K562 (cell line): ENCODE measurements around the gene SLC8A1. TPM values are rescaled to one million over a fixed set of nuclear protein-coding genes. Genes with fewer than 3 reads are reported as not detected.

Source experiments
- ATAC-seq: fragments of 200-7000 bp; cut with Tn5 transposase; 3 replicates; pipeline ENCODE4 v1.9.1; 2020; ENCODE audit warnings: moderate library complexity
- BruUV-seq: library from RNA; stranded (reverse); fragments of 400-500 nt; replicated peaks from 2 replicates; lab custom pipeline; 2021; lab: Mats Ljungman, UMichigan
- CTCF ChIA-PET: fragments of 300-600 bp; formaldehyde crosslinking; extraction: SDS; loops from one replicate; lab custom pipeline; 2021; ENCODE audit warnings: low intra/inter-chr PET ratio; lab: Yijun Ruan, JAX
- POLR2A ChIA-PET: fragments of 300-600, 350-650 bp; sonication (Branson Sonifier 250); formaldehyde crosslinking; extraction: SDS; loops from one replicate; lab custom pipeline; 2021; ENCODE audit warnings: antibody characterized with exemption, inconsistent platforms; lab: Yijun Ruan, JAX
- DNase-seq, 4 experiments: peaks; one replicate each; pipeline versions ENCODE4 v3.0.0 to v3.0.0-alpha.2; 2011 to 2018; ENCODE audit warnings: low spot score in 3 of 4, mixed read lengths in 3 of 4; ENCODE audit errors: extremely low read depth in 1 of 4
- FAIRE-seq: peaks from 2 replicates; lab custom pipeline; 2011; peaks lifted over from hg19 to GRCh38; lab: Jason Lieb, UNC
- H2AFZ ChIP-seq: 2 replicates; pipeline ENCODE4 v1.6.0; 2011; ENCODE audit warnings: low read depth, low read length, control low read depth, inconsistent platforms
- H3K27ac ChIP-seq: fragments of 200-600 bp; 3 replicates; pipeline ENCODE4 v1.8.0; 2011; ENCODE audit warnings: low read depth, mild to moderate bottlenecking, control low read depth, inconsistent platforms, low read length, moderate library complexity, mixed read lengths; ENCODE audit errors: extremely low read depth
- H3K27me3 ChIP-seq, 2 experiments: fragments of 300-600 bp in 1 of 2; 2 replicates in 1 of 2; 3 replicates in 1 of 2; pipeline versions ENCODE4 v1.6.0 to v1.8.0; 2011; ENCODE audit warnings: inconsistent platforms in 2 of 2, low read length in 2 of 2, mild to moderate bottlenecking in 1 of 2, mixed read lengths in 1 of 2, moderate library complexity in 1 of 2; ENCODE audit not compliant: control insufficient read depth in 2 of 2, insufficient read depth in 2 of 2
- H3K36me3 ChIP-seq: fragments of 300-600 bp; 3 replicates; pipeline ENCODE4 v1.8.0; 2011; ENCODE audit warnings: mild to moderate bottlenecking, low read length, inconsistent platforms; ENCODE audit not compliant: control insufficient read depth, insufficient read depth
- H3K4me1 ChIP-seq, 2 experiments: fragments of 200-600 bp in 1 of 2; replicated peaks in 1 of 2; 2 replicates in 1 of 2; 3 replicates in 1 of 2; pipeline versions ENCODE4 v1.5.1 to v1.8.0; 2011; ENCODE audit warnings: inconsistent platforms in 2 of 2, low read length in 2 of 2, mild to moderate bottlenecking in 1 of 2, mixed read lengths in 1 of 2, moderate library complexity in 1 of 2; ENCODE audit not compliant: control insufficient read depth in 2 of 2, insufficient read depth in 2 of 2
- H3K4me2 ChIP-seq: 2 replicates; pipeline ENCODE4 v1.6.1; 2011; ENCODE audit warnings: low read length, control low read depth, inconsistent platforms, mixed read lengths; ENCODE audit not compliant: insufficient read depth
- H3K4me3 ChIP-seq: fragments of 200-600 bp; sonication (generic), shearing (Covaris generic); 2 replicates; pipeline ENCODE4 v1.5.1; 2016; ENCODE audit warnings: control low read depth, inconsistent platforms
- H3K79me2 ChIP-seq: fragments of 200-600 bp; 3 replicates; pipeline ENCODE4 v1.8.0; 2011; ENCODE audit warnings: low read length, inconsistent platforms; ENCODE audit not compliant: control insufficient read depth, insufficient read depth
- H3K9ac ChIP-seq, 2 experiments: 2 replicates each; pipeline versions ENCODE4 v1.6.0 to v1.6.1; 2011; ENCODE audit warnings: low read depth in 2 of 2, low read length in 2 of 2, control low read depth in 1 of 2, inconsistent platforms in 1 of 2, mild to moderate bottlenecking in 1 of 2, mixed read lengths in 1 of 2; ENCODE audit not compliant: insufficient read depth in 1 of 2
- H3K9me1 ChIP-seq: one replicate; pipeline ENCODE4 v1.6.0; 2011; ENCODE audit warnings: inconsistent platforms, mild to moderate bottlenecking, low read length, moderate library complexity; ENCODE audit not compliant: control insufficient read depth, insufficient read depth
- H3K9me3 ChIP-seq: replicated peaks from 2 replicates; pipeline ENCODE4 v1.5.1; 2011; ENCODE audit warnings: low read depth, low read length, inconsistent platforms; ENCODE audit not compliant: control insufficient read depth, insufficient read depth
- H4K20me1 ChIP-seq: replicated peaks from 2 replicates; pipeline ENCODE4 v1.6.1; 2011; ENCODE audit warnings: low read length, inconsistent platforms, mixed read lengths; ENCODE audit not compliant: control insufficient read depth, insufficient read depth
- E2F3 ChIP-seq: fragments of 250-450 bp; sonication (Bioruptor Pico); IDR thresholded peaks from 2 replicates; pipeline ENCODE4 v1.4.0; 2020; ENCODE audit warnings: mild to moderate bottlenecking
- MEF2D ChIP-seq: conservative IDR thresholded peaks from 2 replicates; pipeline ENCODE4 v1.6.1; 2016; ENCODE audit warnings: low read depth, missing genetic modification characterization, missing compliant biosample characterization
- NFRKB ChIP-seq: fragments of 450-650 bp; IDR thresholded peaks from 2 replicates; pipeline ENCODE4 v1.6.1; 2016; ENCODE audit warnings: low read depth
- NR2F6 ChIP-seq: fragments of 450-650 bp; formaldehyde crosslinking; IDR thresholded peaks from 2 replicates; pipeline ENCODE4 v1.4.0; 2020; ENCODE audit warnings: mild to moderate bottlenecking
- TRIM25 ChIP-seq: fragments of 450-650 bp; IDR thresholded peaks from 2 replicates; pipeline ENCODE4 v1.7.0; 2016; ENCODE audit warnings: borderline replicate concordance
- WGBS: fragments of 100-300 bp; shearing (Covaris generic); methylation state at CpG from one replicate; pipeline ENCODE4 v1.1.6; 2016; ENCODE audit warnings: low coverage, mixed read lengths; ENCODE audit not compliant: insufficient coverage; ENCODE audit errors: missing lambda C conversion rate; 5-methylcytosine and 5-hydroxymethylcytosine counted together
- in situ Hi-C: fragments of 300-500 bp; cut with MboI; formaldehyde crosslinking; loops from 4 replicates; pipeline ENCODE4 v1.15.0; 2018; ENCODE audit warnings: inconsistent platforms, mixed read lengths
- intact Hi-C: fragments of 100-400 bp; cut with micrococcal nuclease; formaldehyde crosslinking; loops from 2 replicates; pipeline ENCODE4 v1.14.2; 2022
- polyA plus RNA-seq, 8 experiments: library from polyadenylated mRNA; depleted of rRNA in 4 of 8; stranded (reverse) in 5 of 8; unstranded in 3 of 8; fragments of >200 nt; fragmentation: Nextera tagmentation in 2 of 8; fragmentation: Illumina TruSeq in 1 of 8; extraction: Ambion mirVana in 2 of 8; extraction: Trizol in 1 of 8; gene quantifications; 2 replicates each; pipeline versions ENCODE4 v1.2.1 to v1.2.3, GENCODE V29; 2011 to 2014; ENCODE audit warnings: inconsistent platforms in 1 of 8, missing spikeins in 1 of 8
- total RNA-seq, 7 experiments: library from RNA; depleted of rRNA in 6 of 7; stranded (reverse); fragments of >200 nt in 6 of 7; fragmentation: Illumina TruSeq in 2 of 7; extraction: Trizol in 2 of 7; gene quantifications; 2 replicates each; pipeline versions ENCODE4 v1.2.1 to v1.2.3, GENCODE V29; 2011 to 2021; ENCODE audit warnings: low replicate concordance in 1 of 7
- TF ChIP-seq, protein P1 (sequence below): sonication (generic); formaldehyde crosslinking; IDR thresholded peaks from 2 replicates; pipeline ENCODE4 v1.8.1; 2023; ENCODE audit warnings: mild to moderate bottlenecking, missing genetic modification reagents

The SLC8A1 gene
- total and polyA plus RNA-seq, 9 of the 15 experiments (the other 6 are each of a cell fraction or from before 2014, with no cell fraction given): not detected

DNA sequence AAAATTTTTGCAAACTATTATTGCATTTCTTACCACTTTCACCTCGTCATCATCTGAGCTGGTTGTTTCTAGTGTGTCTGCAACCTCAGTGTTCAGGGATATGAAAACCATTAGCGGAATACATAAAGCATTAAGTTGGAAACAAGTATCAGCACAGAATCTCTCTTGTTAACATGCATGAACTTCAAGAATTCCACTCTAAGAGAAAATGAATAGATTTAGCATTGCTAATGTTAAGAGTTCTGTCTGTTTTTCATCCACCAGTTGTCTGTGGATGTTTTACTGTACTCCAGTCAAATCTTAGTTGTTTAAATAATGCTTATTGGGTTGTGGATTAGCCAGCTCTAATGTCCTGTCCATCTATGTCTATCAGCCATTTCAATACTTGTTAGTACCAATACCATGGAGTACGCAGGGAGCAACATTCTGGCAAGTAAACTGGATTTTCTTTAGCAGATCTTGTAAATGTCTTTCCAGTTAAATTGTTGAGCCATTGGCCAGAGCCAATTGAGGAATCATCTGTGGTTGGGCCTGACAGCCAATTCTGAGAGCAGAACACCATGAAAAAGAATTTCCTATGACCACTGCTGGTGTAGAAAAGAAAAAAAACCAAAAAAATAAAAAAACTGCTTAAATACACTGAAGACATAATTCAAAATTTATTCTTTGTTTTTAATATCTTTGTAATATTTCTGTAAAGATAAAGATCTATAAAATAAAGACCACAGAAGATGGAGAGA is 82.5 kb downstream of the SLC8A1 start:
- Histone ChIP-seq H3K9ac (no peak overlapping the region), H3K4me3 (no peak overlapping the region), H4K20me1 (no peaks in the 10 kb centered on the region), H3K27ac (no peak overlapping the region), H3K79me2 (no peaks in the 10 kb centered on the region), H3K36me3 (no peaks in the 10 kb centered on the region), H3K4me2 (no peak overlapping the region), H3K4me1 (no peaks in the 10 kb centered on the region), H3K27me3 (no peaks in the 10 kb centered on the region), H2AFZ (no peak overlapping the region), H3K9me1 (no peaks in the 10 kb centered on the region), H3K9me3 (no peaks in the 10 kb centered on the region)
- in situ Hi-C loops: no loop called here
- TF ChIP-seq, protein P1, sequence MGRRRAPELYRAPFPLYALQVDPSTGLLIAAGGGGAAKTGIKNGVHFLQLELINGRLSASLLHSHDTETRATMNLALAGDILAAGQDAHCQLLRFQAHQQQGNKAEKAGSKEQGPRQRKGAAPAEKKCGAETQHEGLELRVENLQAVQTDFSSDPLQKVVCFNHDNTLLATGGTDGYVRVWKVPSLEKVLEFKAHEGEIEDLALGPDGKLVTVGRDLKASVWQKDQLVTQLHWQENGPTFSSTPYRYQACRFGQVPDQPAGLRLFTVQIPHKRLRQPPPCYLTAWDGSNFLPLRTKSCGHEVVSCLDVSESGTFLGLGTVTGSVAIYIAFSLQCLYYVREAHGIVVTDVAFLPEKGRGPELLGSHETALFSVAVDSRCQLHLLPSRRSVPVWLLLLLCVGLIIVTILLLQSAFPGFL (CRISPR knock-in tag): no peak
- TF ChIP-seq MEF2D (tag) (no peak), NR2F6 (no peak), E2F3 (CRISPR knock-in tag) (no peak), NFRKB (no peak), TRIM25 (no peak)
- no peak for DNase-seq
- intact Hi-C loops: no loop called here
- FAIRE-seq: no peak
- ATAC-seq: no peak
- CTCF ChIA-PET: no interaction called here
- POLR2A ChIA-PET: no interaction called here
- 0% methylated on average over 3 of the region's 3 CpGs for WGBS
- no TSS peak for BruUV-seq
